Pancreas (tissue), 10 donors: Measurements from ENCODE around the gene ME2. TPM values are rescaled to one million over a fixed set of nuclear protein-coding genes. Genes with fewer than 3 reads are reported as not detected.
"Not testable (repeated sequence)": the region's sequence is repeated elsewhere in the genome, so short reads cannot be mapped to it uniquely, and the experiment has no call there.

Source experiments
- ATAC-seq, 4 donors: fragments of 200-7000 bp; cut with Tn5 transposase; one replicate each; pipeline versions ENCODE4 v1.8.0 to v1.9.1; 2020; ENCODE audit warnings: mild to moderate bottlenecking in 4 of 4, moderate library complexity in 4 of 4
- DNase-seq, 6 donors: peaks; one replicate each; pipeline ENCODE4 v3.0.0-alpha.2; 2020
- FAIRE-seq: peaks from 2 replicates; lab custom pipeline; 2012; peaks lifted over from hg19 to GRCh38; lab: Jason Lieb, UNC
- H3K27ac ChIP-seq, 4 donors: fragments of 200-600 bp; sonication (generic); 1 replicate in 3 of 4; 2 replicates in 1 of 4; pipeline versions ENCODE4 v1.5.0 to v1.8.0; 2020
- H3K27me3 ChIP-seq, 4 donors: fragments of 200-600 bp; one replicate each; pipeline ENCODE4 v1.8.0; 2021
- H3K36me3 ChIP-seq, 3 donors: fragments of 200-600 bp; sonication (generic) in 1 of 3; one replicate each; pipeline versions ENCODE4 v1.5.0 to v1.8.0; 2020 to 2021
- H3K4me1 ChIP-seq, 3 donors: fragments of 200-600 bp; one replicate each; pipeline ENCODE4 v1.8.0; 2021
- H3K4me3 ChIP-seq, 4 donors: fragments of 200-600 bp; sonication (generic) in 2 of 4; one replicate each; pipeline versions ENCODE4 v1.5.0 to v1.8.0; 2020 to 2021
- H3K9me3 ChIP-seq, 4 donors: fragments of 200-600 bp; one replicate each; pipeline ENCODE4 v1.8.0; 2021
- CTCF ChIP-seq, 4 donors: fragments of 200-600 bp; sonication (generic) in 3 of 4; IDR thresholded peaks; one replicate each; pipeline versions ENCODE4 v1.5.0 to v1.8.0; 2021; ENCODE audit warnings: antibody characterized with exemption in 4 of 4
- WGBS, 2 donors: extraction: QIAGEN DNeasy Blood & Tissue Kit; methylation state at CpG; one replicate each; pipeline ENCODE4 v1.1.7; 2013; 5-methylcytosine and 5-hydroxymethylcytosine counted together
- intact Hi-C, 3 donors: fragments of 100-400 bp; cut with DNase I; formaldehyde crosslinking; loops; one replicate each; pipeline versions ENCODE4 v1.11.1 to v1.14.2; 2022
- polyA plus RNA-seq, 2 donors: library from polyadenylated mRNA; stranded (reverse); fragments of 200-250 nt; gene quantifications; one replicate each; pipeline ENCODE4 v1.2.3, GENCODE V29; 2013
- total RNA-seq, 6 donors: library from RNA; stranded (reverse); fragmentation: NEBNext Ultra II Directional in 4 of 6; extraction: Animal tissue kit (Norgen Biotek cat#: 25700) in 4 of 6; gene quantifications; one replicate each; pipeline versions ENCODE4 v1.2.1 to v1.2.4, GENCODE V29; 2021 to 2023
- donor health status: healthy with polysubstance abuse.
- donor health status: DM: no; HTN: no; CAD: no; lungs with moderate emphysema.
- donor health status: DM: no; HTN: no; CAD: no.
- donor health status: control.
- donor health status: control.
- donor health status: Bipolar disorder and iron deficiency.
- donor health status: DM: yes; HTN: yes; CAD: no.
- donor health status: DM: no; HTN: no; CAD: no.
- donor health status: DM: no; HTN: no; CAD: no.
- donor health status: DM: yes; HTN: yes; CAD: no.

Gene ME2
- 10 to 100 TPM; 14.8 to 22.1 (median 19.2) TPM for total RNA-seq
- 10 to 100 TPM in 1 of 2 donors, 1 to 10 TPM in 1; 9.9 to 16.2 TPM for polyA plus RNA-seq

DNA sequence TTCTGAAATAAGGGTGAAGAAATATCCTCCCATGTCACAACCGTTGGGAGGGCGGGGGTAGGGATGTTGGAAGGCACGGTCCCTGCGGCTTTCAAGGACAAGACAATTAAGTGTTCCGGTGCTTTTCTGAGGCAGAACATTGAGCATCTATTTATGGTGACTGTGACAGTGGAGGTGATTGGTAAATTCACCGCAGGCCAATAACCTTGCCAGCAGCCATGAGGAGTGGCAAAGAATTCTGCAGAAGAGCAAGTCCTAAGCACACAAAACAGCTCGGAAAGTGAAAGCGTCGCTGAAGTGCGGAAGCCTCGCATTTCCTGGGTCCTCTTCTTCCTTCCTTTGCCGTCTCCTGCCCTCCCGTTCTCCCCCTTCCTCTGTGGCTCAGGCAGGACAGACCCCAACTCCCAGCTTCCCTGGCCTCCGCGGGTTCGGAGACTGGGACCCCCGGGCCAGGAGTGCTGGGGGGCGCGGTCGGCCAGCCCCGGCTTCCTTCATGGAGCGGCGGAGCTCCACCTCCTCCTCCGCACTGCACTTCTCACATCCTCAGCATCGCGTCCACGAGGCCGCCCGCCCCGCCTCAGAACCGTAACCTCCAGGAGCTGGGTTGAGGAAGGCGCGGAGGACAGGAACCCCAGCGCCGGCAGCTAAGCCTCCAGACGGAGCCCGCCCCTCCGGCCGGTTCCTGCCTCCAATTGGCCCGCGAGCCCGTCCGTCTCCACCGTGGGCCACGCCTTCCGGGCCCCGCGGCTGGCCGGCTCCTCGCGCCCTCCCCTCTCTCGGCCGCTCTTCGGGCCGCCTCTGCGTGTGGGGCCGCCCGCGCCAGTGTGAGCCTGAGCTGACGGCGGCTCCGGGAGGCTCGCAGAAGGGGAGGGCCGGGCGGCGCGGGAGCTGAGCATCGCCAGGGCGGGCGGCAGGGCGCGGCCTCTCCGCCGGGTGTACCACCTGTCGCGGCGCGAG is at the start of gene ME2:
TSS of gene ME2 (plus strand) at position 774 of the 957 bp plus-strand sequence. CDS start 16,703 bp downstream, outside the sequence.
- H3K27me3 ChIP-seq: no peaks in the 10 kb centered on the region
- peak within 1 kb of the TSS; percentile 85 to 96 (median 90) for H3K27ac ChIP-seq
- TF ChIP-seq CTCF (IDR thresholded peaks at IDR 0.05): no peak
- peak; percentile 87 to 96 (median 94) for DNase-seq
- H3K36me3 ChIP-seq: no peaks in the 10 kb centered on the region
- peak; percentile 98 to 99 (median 99) for ATAC-seq
- H3K4me3 ChIP-seq: peak within 1 kb of the TSS; percentile 67 to 85 (median 76)
- H3K4me1 ChIP-seq: peaks cover 4 to 10% (median 8%) of the 10 kb centered on the region in 3 donors
- intact Hi-C loops: no loop called here
- WGBS, 2 donors: 0% methylated on average over 71 to 78 of the region's 78 CpGs
- no peaks in the 10 kb centered on the region for H3K9me3 ChIP-seq
- FAIRE-seq: no peak

- WGBS, 2 donors: 51 to 73% methylated on average over 5 of the region's 5 CpGs
- peaks cover 0 to 7% (median 0%) of the 10 kb centered on the region in 3 donors for H3K4me1 ChIP-seq
- H3K9me3 ChIP-seq: no peaks in the 10 kb centered on the region
- FAIRE-seq (no peak), DNase-seq (no peak), ATAC-seq (no peak)
- intact Hi-C loops: loop anchor here in 1 of 3 donors (10.0 kb wide), 1 partner anchor 225 kb away; no protein-coding TSS in a partner anchor
- H3K4me3 ChIP-seq: no peak overlapping the region
- no peaks in the 10 kb centered on the region for H3K36me3 ChIP-seq
- no peak for TF ChIP-seq CTCF (IDR thresholded peaks at IDR 0.05)
- H3K27ac ChIP-seq: no peak overlapping the region
- H3K27me3 ChIP-seq: no peaks in the 10 kb centered on the region
Measured at GRCh38 chr18:50829644-50830043, 49.3 kb upstream of the ME2 start.

DNA sequence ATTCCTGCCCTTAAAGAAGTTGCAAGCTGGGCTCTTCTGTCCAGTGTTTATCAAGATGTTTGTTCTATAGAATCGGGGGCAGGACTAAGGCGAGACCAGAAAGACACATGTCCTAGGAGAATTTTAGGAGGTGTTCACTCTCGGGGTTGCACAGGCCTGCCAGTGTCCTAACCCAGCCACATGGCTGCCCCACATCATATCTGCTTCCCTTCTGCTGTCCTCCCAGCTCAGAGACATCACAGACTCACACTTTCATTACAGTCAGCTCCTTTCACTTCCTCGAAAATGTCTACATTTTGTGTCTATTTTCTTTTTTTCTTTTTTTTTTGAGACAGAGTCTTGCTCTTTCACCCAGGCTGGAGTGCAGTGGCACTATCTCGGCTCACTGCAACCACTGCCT is 48.4 kb upstream of the ME2 start:
- no peak overlapping the region for H3K4me3 ChIP-seq
- peaks cover 0 to 7% (median 0%) of the 10 kb centered on the region in 3 donors for H3K4me1 ChIP-seq
- ATAC-seq: peak in 2 of 4 donors; percentile 52 to 77
- no peak overlapping the region for H3K27ac ChIP-seq
- FAIRE-seq: no peak
- no peak for DNase-seq
- intact Hi-C loops: no loop called here
- WGBS, 2 donors: 94 to 96% methylated on average over 5 of the region's 5 CpGs
- no peaks in the 10 kb centered on the region for H3K9me3 ChIP-seq
- H3K36me3 ChIP-seq: no peaks in the 10 kb centered on the region
- TF ChIP-seq CTCF (IDR thresholded peaks at IDR 0.05): no peak
- H3K27me3 ChIP-seq: no peaks in the 10 kb centered on the region

GRCh38 chr18:50832754-50833153 is 46.2 kb upstream of the ME2 start:
- TF ChIP-seq CTCF (IDR thresholded peaks at IDR 0.05): no peak
- Histone ChIP-seq H3K4me1 (peaks cover 0 to 9% (median 7%) of the 10 kb centered on the region in 3 donors), H3K27ac (no peak overlapping the region), H3K9me3 (no peaks in the 10 kb centered on the region), H3K36me3 (no peaks in the 10 kb centered on the region), H3K4me3 (no peak overlapping the region), H3K27me3 (no peaks in the 10 kb centered on the region)
- 80 to 84% methylated on average over 2 of the region's 2 CpGs for WGBS, 2 donors
- no peak for DNase-seq
- no peak for FAIRE-seq
- no peak for ATAC-seq
- intact Hi-C loops: no loop called here

GRCh38 chr18:50833496-50833895 is 45.4 kb upstream of the ME2 start:
- H3K4me1 ChIP-seq, intact Hi-C loops, ATAC-seq, H3K27ac ChIP-seq, H3K4me3 ChIP-seq, H3K9me3 ChIP-seq, DNase-seq, FAIRE-seq, H3K27me3 ChIP-seq, H3K36me3 ChIP-seq: not testable (repeated sequence)
- 91 to 95% methylated on average over 7 of the region's 7 CpGs for WGBS, 2 donors
